Endothelial cell of umbilical vein (primary cell): ENCODE measurements around the gene CDCP1. TPM values are rescaled to one million over a fixed set of nuclear protein-coding genes. Genes with fewer than 3 reads are reported as not detected.

Experiments used
- BruUV-seq: library from RNA; stranded (reverse); fragments of 400-500 nt; replicated peaks from 2 replicates; lab custom pipeline; 2021; lab: Mats Ljungman, UMichigan
- CTCF ChIA-PET: fragments of 300-600, 350-600 bp; sonication (Branson Sonifier 250); formaldehyde crosslinking; loops from one replicate; lab custom pipeline; 2021; ENCODE audit warnings: antibody characterized with exemption, inconsistent platforms; lab: Charles Lee
- POLR2A ChIA-PET: fragments of 300-600, 350-600 bp; sonication (Branson Sonifier 250); formaldehyde crosslinking; loops from one replicate; lab custom pipeline; 2021; ENCODE audit warnings: antibody characterized with exemption, inconsistent platforms; lab: Charles Lee
- DNase-seq: peaks from one replicate; pipeline ENCODE4 v3.0.0-alpha.2; 2011; ENCODE audit warnings: low read depth, low spot score
- FAIRE-seq: peaks from 2 replicates; lab custom pipeline; 2011; peaks lifted over from hg19 to GRCh38; lab: Jason Lieb, UNC
- H2AFZ ChIP-seq: 2 replicates; pipeline ENCODE4 v1.6.0; 2012; ENCODE audit warnings: low read depth, low read length, control low read depth, inconsistent platforms
- H3K27ac ChIP-seq: 2 replicates; pipeline ENCODE4 v1.5.1; 2011; ENCODE audit warnings: low read depth, mild to moderate bottlenecking, control low read depth, low read length, moderate library complexity; ENCODE audit not compliant: insufficient read depth
- H3K27me3 ChIP-seq, 2 experiments: 2 replicates each; pipeline versions ENCODE4 v1.6.0 to v1.6.1; 2011; ENCODE audit warnings: low read length in 2 of 2, mixed read lengths in 1 of 2; ENCODE audit not compliant: control insufficient read depth in 2 of 2, insufficient read depth in 2 of 2
- H3K36me3 ChIP-seq, 2 experiments: 2 replicates in 1 of 2; 3 replicates in 1 of 2; pipeline ENCODE4 v1.5.1; 2011; ENCODE audit warnings: low read length in 2 of 2, mild to moderate bottlenecking in 1 of 2, moderate library complexity in 1 of 2; ENCODE audit not compliant: control insufficient read depth in 2 of 2, insufficient read depth in 2 of 2; ENCODE audit errors: extremely low read depth in 1 of 2
- H3K4me1 ChIP-seq: 3 replicates; pipeline ENCODE4 v1.5.1; 2011; ENCODE audit warnings: mild to moderate bottlenecking, low read length; ENCODE audit not compliant: control insufficient read depth, insufficient read depth; ENCODE audit errors: extremely low read depth
- H3K4me2 ChIP-seq: 2 replicates; pipeline ENCODE4 v1.6.1; 2011; ENCODE audit warnings: low read length, control low read depth, mixed read lengths; ENCODE audit not compliant: insufficient read depth
- H3K4me3 ChIP-seq, 3 experiments: fragments of 200-600 bp in 1 of 3; sonication (generic), shearing (Covaris generic) in 1 of 3; replicated peaks in 1 of 3; 2 replicates each; pipeline ENCODE4 v1.5.1; 2011 to 2016; ENCODE audit warnings: control low read depth in 3 of 3, low read length in 3 of 3, mild to moderate bottlenecking in 2 of 3, inconsistent platforms in 1 of 3, low read depth in 1 of 3, moderate library complexity in 1 of 3; ENCODE audit not compliant: insufficient read depth in 1 of 3
- H3K79me2 ChIP-seq: 2 replicates; pipeline ENCODE4 v1.6.0; 2012; ENCODE audit warnings: low read length, inconsistent platforms; ENCODE audit not compliant: control insufficient read depth, insufficient read depth
- H3K9ac ChIP-seq: replicated peaks from 2 replicates; pipeline ENCODE3; 2011; ENCODE audit warnings: low read length, control low read depth; ENCODE audit not compliant: insufficient read depth; ENCODE audit errors: extremely low read depth
- H3K9me1 ChIP-seq: replicated peaks from 3 replicates; pipeline ENCODE4 v1.6.0; 2011; ENCODE audit warnings: mild to moderate bottlenecking, low read length; ENCODE audit not compliant: control insufficient read depth, insufficient read depth; ENCODE audit errors: extremely low read depth
- H3K9me3 ChIP-seq: replicated peaks from 2 replicates; pipeline ENCODE4 v1.5.1; 2012; ENCODE audit warnings: low read length, inconsistent platforms; ENCODE audit not compliant: control insufficient read depth, insufficient read depth
- H4K20me1 ChIP-seq: replicated peaks from 2 replicates; pipeline ENCODE3; 2011; ENCODE audit warnings: mild to moderate bottlenecking, low read length; ENCODE audit not compliant: control insufficient read depth, insufficient read depth; ENCODE audit errors: extremely low read depth
- CTCF ChIP-seq, 2 donors: IDR thresholded peaks; 1 replicate in 1 of 2; 2 replicates in 1 of 2; pipeline ENCODE4 v1.5.1; 2011; ENCODE audit warnings: low read length in 2 of 2, mild to moderate bottlenecking in 2 of 2, moderate library complexity in 2 of 2, control low read depth in 1 of 2, inconsistent platforms in 1 of 2, low read depth in 1 of 2; ENCODE audit not compliant: insufficient read depth in 1 of 2; ENCODE audit errors: extremely low read depth in 1 of 2
- EZH2 ChIP-seq: IDR thresholded peaks from 2 replicates; pipeline ENCODE4 v1.6.1; 2012; ENCODE audit warnings: borderline replicate concordance, low read depth, mild to moderate bottlenecking, moderate library complexity, low read length, inconsistent platforms; ENCODE audit not compliant: severe bottlenecking
- FOS ChIP-seq: IDR thresholded peaks from 2 replicates; pipeline ENCODE4 v1.6.1; 2011; ENCODE audit warnings: mild to moderate bottlenecking, low read length, moderate library complexity, borderline replicate concordance; ENCODE audit not compliant: insufficient read depth
- GATA2 ChIP-seq: IDR thresholded peaks from 2 replicates; pipeline ENCODE4 v1.7.0; 2011; ENCODE audit warnings: low read depth, mild to moderate bottlenecking, moderate library complexity, mixed read lengths, low read length; ENCODE audit not compliant: insufficient read length, insufficient read depth
- JUN ChIP-seq: IDR thresholded peaks from 2 replicates; pipeline ENCODE4 v1.6.1; 2011; ENCODE audit warnings: borderline replicate concordance, low read depth; ENCODE audit not compliant: insufficient read length, insufficient read depth
- MAX ChIP-seq: IDR thresholded peaks from 2 replicates; pipeline ENCODE4 v1.6.1; 2011; ENCODE audit not compliant: insufficient read depth, insufficient read length
- MYC ChIP-seq: IDR thresholded peaks from one replicate; pipeline ENCODE4 v1.6.1; 2011; ENCODE audit warnings: mild to moderate bottlenecking, low read depth, low read length
- POLR2A ChIP-seq: IDR thresholded peaks from 2 replicates; pipeline ENCODE4 v1.6.1; 2012; ENCODE audit warnings: low read depth, mild to moderate bottlenecking, control low read depth, low read length
- POLR2AphosphoS5 ChIP-seq: IDR thresholded peaks from 2 replicates; pipeline ENCODE4 v1.6.1; 2012; ENCODE audit warnings: low read depth, mild to moderate bottlenecking, control low read depth, low read length, moderate library complexity; ENCODE audit not compliant: insufficient read depth
- dilution Hi-C: fragments of 300-500 bp; cut with MboI; formaldehyde crosslinking; loops from one replicate; pipeline ENCODE4 v1.15.0; 2019; ENCODE audit warnings: low sequenced_read_pairs; ENCODE audit not compliant: extremely low pct_ligation_motif_present
- intact Hi-C: fragments of 100-400 bp; cut with micrococcal nuclease; formaldehyde crosslinking; loops from one replicate; pipeline ENCODE4 v1.10.0; 2022
- polyA plus RNA-seq, 4 experiments: library from polyadenylated mRNA; depleted of rRNA in 3 of 4; stranded (reverse) in 3 of 4; unstranded in 1 of 4; fragments of >200 nt; gene quantifications; 2 replicates each; pipeline versions ENCODE4 v1.2.1 to v1.2.3, GENCODE V29; 2011 to 2012; ENCODE audit warnings: missing spikeins in 1 of 4
- total RNA-seq: library from RNA; stranded (reverse); gene quantifications from 2 replicates; pipeline ENCODE4 v1.2.3, GENCODE V29; 2021

CDCP1 gene
- total and polyA plus RNA-seq, 2 donors (not counting 3 experiments of a cell fraction or from before 2014, with no cell fraction given) = 0.01 to 0.22 TPM

- POLR2A ChIA-PET = no interaction called here
- intact Hi-C loops (no loop called here), dilution Hi-C loops (no loop called here)
- H3K36me3 ChIP-seq = no peaks in the 10 kb centered on the region
- TF ChIP-seq JUN (no peak), POLR2AphosphoS5 (no peak), CTCF (IDR thresholded peaks at IDR 0.05; ENCODE audit: extremely low read depth in 1 of 2, insufficient read depth in 1 of 2, low read depth in 1 of 2, low read length in 2 of 2) (no peak), FOS (no peak), MYC (no peak), EZH2 (no peak), MAX (no peak), GATA2 (no peak), POLR2A (no peak)
- no peaks in the 10 kb centered on the region for H3K27me3 ChIP-seq
- H2AFZ ChIP-seq = no peak overlapping the region
- no peaks in the 10 kb centered on the region for H4K20me1 ChIP-seq
- no peak for FAIRE-seq
- BruUV-seq = no TSS peak
- H3K27ac ChIP-seq = no peak overlapping the region
- CTCF ChIA-PET = no interaction called here
- no peaks in the 10 kb centered on the region for H3K9me3 ChIP-seq
- no peaks in the 10 kb centered on the region for H3K79me2 ChIP-seq
- no peak overlapping the region for H3K4me3 ChIP-seq
- peaks cover 13% of the 10 kb centered on the region for H3K4me1 ChIP-seq
- no peak overlapping the region for H3K9ac ChIP-seq
- DNase-seq = no peak
- H3K4me2 ChIP-seq = no peak overlapping the region
- no peaks in the 10 kb centered on the region for H3K9me1 ChIP-seq
These were observed 85.8 kb downstream of the CDCP1 start for GRCh38 chr3:45060165-45060892.
